Endothelial cell of umbilical vein (primary cell): Measurements from ENCODE around the gene NDUFS5. TPM values are rescaled to one million over a fixed set of nuclear protein-coding genes. Genes with fewer than 3 reads are reported as not detected.
A peak's percentile ranks its signal among the peaks of the same experiment; 100 is the strongest.

Experiments used
- BruUV-seq: library from RNA; stranded (reverse); fragments of 400-500 nt; replicated peaks from 2 replicates; lab custom pipeline; 2021; lab: Mats Ljungman, UMichigan
- CTCF ChIA-PET: fragments of 300-600, 350-600 bp; sonication (Branson Sonifier 250); formaldehyde crosslinking; loops from one replicate; lab custom pipeline; 2021; ENCODE audit warnings: antibody characterized with exemption, inconsistent platforms; lab: Charles Lee
- POLR2A ChIA-PET: fragments of 300-600, 350-600 bp; sonication (Branson Sonifier 250); formaldehyde crosslinking; loops from one replicate; lab custom pipeline; 2021; ENCODE audit warnings: antibody characterized with exemption, inconsistent platforms; lab: Charles Lee
- DNase-seq: peaks from one replicate; pipeline ENCODE4 v3.0.0-alpha.2; 2011; ENCODE audit warnings: low read depth, low spot score
- FAIRE-seq: peaks from 2 replicates; lab custom pipeline; 2011; peaks lifted over from hg19 to GRCh38; lab: Jason Lieb, UNC
- H2AFZ ChIP-seq: 2 replicates; pipeline ENCODE4 v1.6.0; 2012; ENCODE audit warnings: low read depth, low read length, control low read depth, inconsistent platforms
- H3K27ac ChIP-seq: 2 replicates; pipeline ENCODE4 v1.5.1; 2011; ENCODE audit warnings: low read depth, mild to moderate bottlenecking, control low read depth, low read length, moderate library complexity; ENCODE audit not compliant: insufficient read depth
- H3K27me3 ChIP-seq, 2 experiments: 2 replicates each; pipeline versions ENCODE4 v1.6.0 to v1.6.1; 2011; ENCODE audit warnings: low read length in 2 of 2, mixed read lengths in 1 of 2; ENCODE audit not compliant: control insufficient read depth in 2 of 2, insufficient read depth in 2 of 2
- H3K36me3 ChIP-seq, 2 experiments: 2 replicates in 1 of 2; 3 replicates in 1 of 2; pipeline ENCODE4 v1.5.1; 2011; ENCODE audit warnings: low read length in 2 of 2, mild to moderate bottlenecking in 1 of 2, moderate library complexity in 1 of 2; ENCODE audit not compliant: control insufficient read depth in 2 of 2, insufficient read depth in 2 of 2; ENCODE audit errors: extremely low read depth in 1 of 2
- H3K4me1 ChIP-seq: 3 replicates; pipeline ENCODE4 v1.5.1; 2011; ENCODE audit warnings: mild to moderate bottlenecking, low read length; ENCODE audit not compliant: control insufficient read depth, insufficient read depth; ENCODE audit errors: extremely low read depth
- H3K4me2 ChIP-seq: 2 replicates; pipeline ENCODE4 v1.6.1; 2011; ENCODE audit warnings: low read length, control low read depth, mixed read lengths; ENCODE audit not compliant: insufficient read depth
- H3K4me3 ChIP-seq, 3 experiments: fragments of 200-600 bp in 1 of 3; sonication (generic), shearing (Covaris generic) in 1 of 3; replicated peaks in 1 of 3; 2 replicates each; pipeline ENCODE4 v1.5.1; 2011 to 2016; ENCODE audit warnings: control low read depth in 3 of 3, low read length in 3 of 3, mild to moderate bottlenecking in 2 of 3, inconsistent platforms in 1 of 3, low read depth in 1 of 3, moderate library complexity in 1 of 3; ENCODE audit not compliant: insufficient read depth in 1 of 3
- H3K79me2 ChIP-seq: 2 replicates; pipeline ENCODE4 v1.6.0; 2012; ENCODE audit warnings: low read length, inconsistent platforms; ENCODE audit not compliant: control insufficient read depth, insufficient read depth
- H3K9ac ChIP-seq: replicated peaks from 2 replicates; pipeline ENCODE3; 2011; ENCODE audit warnings: low read length, control low read depth; ENCODE audit not compliant: insufficient read depth; ENCODE audit errors: extremely low read depth
- H3K9me1 ChIP-seq: replicated peaks from 3 replicates; pipeline ENCODE4 v1.6.0; 2011; ENCODE audit warnings: mild to moderate bottlenecking, low read length; ENCODE audit not compliant: control insufficient read depth, insufficient read depth; ENCODE audit errors: extremely low read depth
- H3K9me3 ChIP-seq: replicated peaks from 2 replicates; pipeline ENCODE4 v1.5.1; 2012; ENCODE audit warnings: low read length, inconsistent platforms; ENCODE audit not compliant: control insufficient read depth, insufficient read depth
- H4K20me1 ChIP-seq: replicated peaks from 2 replicates; pipeline ENCODE3; 2011; ENCODE audit warnings: mild to moderate bottlenecking, low read length; ENCODE audit not compliant: control insufficient read depth, insufficient read depth; ENCODE audit errors: extremely low read depth
- CTCF ChIP-seq, 2 donors: IDR thresholded peaks; 1 replicate in 1 of 2; 2 replicates in 1 of 2; pipeline ENCODE4 v1.5.1; 2011; ENCODE audit warnings: low read length in 2 of 2, mild to moderate bottlenecking in 2 of 2, moderate library complexity in 2 of 2, control low read depth in 1 of 2, inconsistent platforms in 1 of 2, low read depth in 1 of 2; ENCODE audit not compliant: insufficient read depth in 1 of 2; ENCODE audit errors: extremely low read depth in 1 of 2
- EZH2 ChIP-seq: IDR thresholded peaks from 2 replicates; pipeline ENCODE4 v1.6.1; 2012; ENCODE audit warnings: borderline replicate concordance, low read depth, mild to moderate bottlenecking, moderate library complexity, low read length, inconsistent platforms; ENCODE audit not compliant: severe bottlenecking
- FOS ChIP-seq: IDR thresholded peaks from 2 replicates; pipeline ENCODE4 v1.6.1; 2011; ENCODE audit warnings: mild to moderate bottlenecking, low read length, moderate library complexity, borderline replicate concordance; ENCODE audit not compliant: insufficient read depth
- GATA2 ChIP-seq: IDR thresholded peaks from 2 replicates; pipeline ENCODE4 v1.7.0; 2011; ENCODE audit warnings: low read depth, mild to moderate bottlenecking, moderate library complexity, mixed read lengths, low read length; ENCODE audit not compliant: insufficient read length, insufficient read depth
- JUN ChIP-seq: IDR thresholded peaks from 2 replicates; pipeline ENCODE4 v1.6.1; 2011; ENCODE audit warnings: borderline replicate concordance, low read depth; ENCODE audit not compliant: insufficient read length, insufficient read depth
- MAX ChIP-seq: IDR thresholded peaks from 2 replicates; pipeline ENCODE4 v1.6.1; 2011; ENCODE audit not compliant: insufficient read depth, insufficient read length
- MYC ChIP-seq: IDR thresholded peaks from one replicate; pipeline ENCODE4 v1.6.1; 2011; ENCODE audit warnings: mild to moderate bottlenecking, low read depth, low read length
- POLR2A ChIP-seq: IDR thresholded peaks from 2 replicates; pipeline ENCODE4 v1.6.1; 2012; ENCODE audit warnings: low read depth, mild to moderate bottlenecking, control low read depth, low read length
- POLR2AphosphoS5 ChIP-seq: IDR thresholded peaks from 2 replicates; pipeline ENCODE4 v1.6.1; 2012; ENCODE audit warnings: low read depth, mild to moderate bottlenecking, control low read depth, low read length, moderate library complexity; ENCODE audit not compliant: insufficient read depth
- dilution Hi-C: fragments of 300-500 bp; cut with MboI; formaldehyde crosslinking; loops from one replicate; pipeline ENCODE4 v1.15.0; 2019; ENCODE audit warnings: low sequenced_read_pairs; ENCODE audit not compliant: extremely low pct_ligation_motif_present
- intact Hi-C: fragments of 100-400 bp; cut with micrococcal nuclease; formaldehyde crosslinking; loops from one replicate; pipeline ENCODE4 v1.10.0; 2022
- polyA plus RNA-seq, 4 experiments: library from polyadenylated mRNA; depleted of rRNA in 3 of 4; stranded (reverse) in 3 of 4; unstranded in 1 of 4; fragments of >200 nt; gene quantifications; 2 replicates each; pipeline versions ENCODE4 v1.2.1 to v1.2.3, GENCODE V29; 2011 to 2012; ENCODE audit warnings: missing spikeins in 1 of 4
- total RNA-seq: library from RNA; stranded (reverse); gene quantifications from 2 replicates; pipeline ENCODE4 v1.2.3, GENCODE V29; 2021

Gene NDUFS5
- total and polyA plus RNA-seq, 2 donors (not counting 3 experiments of a cell fraction or from before 2014, with no cell fraction given): 327 to 710 TPM

GRCh38 chr1:38992412-38993111 is 33.6 kb upstream of the NDUFS5 start:
- H3K9me3 ChIP-seq: no peaks in the 10 kb centered on the region
- H3K9ac ChIP-seq: peak overlapping the region; percentile 30
- FAIRE-seq (peak; percentile 49), DNase-seq (no peak)
- intact Hi-C loops (loop anchor here (5.0 kb wide), 1 partner anchor 585 kb away; the partner anchor contains the start of gene PABPC4), dilution Hi-C loops (no loop called here)
- H3K27me3 ChIP-seq: no peaks in the 10 kb centered on the region
- no peaks in the 10 kb centered on the region for H3K9me1 ChIP-seq
- H3K79me2 ChIP-seq: peaks cover 65% of the 10 kb centered on the region
- H3K36me3 ChIP-seq: peaks cover 0 to 3% of the 10 kb centered on the region in 2 experiments
- peak overlapping the region; percentile 87 for H3K4me2 ChIP-seq
- CTCF ChIA-PET: interaction anchor here (1.4 kb wide), 1 partner anchor 12 kb away, joined by 5 read pairs; no protein-coding TSS in a partner anchor
- H3K4me1 ChIP-seq: peaks cover 18% of the 10 kb centered on the region
- peak overlapping the region; percentile 44 to 83 (median 82) for H3K4me3 ChIP-seq
- TSS peak; percentile 44 for BruUV-seq
- POLR2A ChIA-PET: no interaction called here
- H4K20me1 ChIP-seq: peaks cover 6% of the 10 kb centered on the region
- no peak for TF ChIP-seq CTCF (IDR thresholded peaks at IDR 0.05; ENCODE audit: extremely low read depth in 1 of 2, insufficient read depth in 1 of 2, low read depth in 1 of 2, low read length in 2 of 2)
- no peak for TF ChIP-seq POLR2A
- TF ChIP-seq JUN: no peak
- no peak for TF ChIP-seq FOS
- TF ChIP-seq MYC: no peak
- no peak for TF ChIP-seq EZH2
- TF ChIP-seq MAX: no peak
- no peak for TF ChIP-seq POLR2AphosphoS5
- TF ChIP-seq GATA2: no peak
- H2AFZ ChIP-seq: no peak overlapping the region
- H3K27ac ChIP-seq: no peak overlapping the region
